ENCODE measurements around the gene UBE2G2.

The UBE2G2 gene

DNA sequence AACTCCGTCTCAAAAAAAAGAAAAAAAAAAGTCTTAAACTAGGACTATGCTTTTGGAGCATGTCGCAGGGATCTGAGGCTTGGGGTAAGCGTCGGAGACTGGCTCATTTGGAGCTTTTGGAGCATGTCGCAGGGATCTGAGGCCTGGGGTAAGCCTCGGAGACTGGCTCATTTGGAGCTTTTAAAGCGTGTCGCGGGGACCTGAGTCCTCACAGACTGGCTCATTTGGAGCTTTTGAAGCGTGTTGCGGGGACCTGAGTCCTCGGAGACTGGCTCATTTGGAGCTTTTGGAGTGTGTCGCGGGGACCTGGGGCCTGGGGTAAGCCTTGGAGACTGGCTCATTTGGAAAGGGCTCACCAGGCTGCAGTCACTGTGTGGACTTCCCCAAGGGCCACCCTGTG lies 76.7 kb downstream of the UBE2G2 start:
- DNase-seq (ENCODE audit: low read depth), result no peak

DNA sequence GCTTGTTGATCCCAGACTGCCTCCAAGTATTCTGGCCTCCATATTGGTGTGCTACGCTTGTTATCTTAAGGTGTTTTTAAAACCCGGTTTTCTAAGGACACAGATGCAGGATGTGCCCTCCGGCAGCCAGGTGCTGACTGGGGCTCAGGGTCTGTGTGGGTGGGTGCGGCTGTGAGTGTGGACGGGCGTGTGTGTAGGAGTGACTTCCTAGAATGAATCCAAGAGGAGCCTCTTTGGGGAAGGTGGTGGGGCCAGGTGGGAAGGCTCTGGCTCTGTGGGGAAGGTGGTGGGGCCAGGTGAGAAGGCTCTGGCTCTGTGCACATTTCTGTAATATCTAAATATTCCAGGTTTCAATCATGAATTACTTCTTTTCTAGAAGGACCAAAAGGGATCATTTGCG lies 77.4 kb downstream of the UBE2G2 start:
- no peak for DNase-seq (ENCODE audit: low read depth)

DNA sequence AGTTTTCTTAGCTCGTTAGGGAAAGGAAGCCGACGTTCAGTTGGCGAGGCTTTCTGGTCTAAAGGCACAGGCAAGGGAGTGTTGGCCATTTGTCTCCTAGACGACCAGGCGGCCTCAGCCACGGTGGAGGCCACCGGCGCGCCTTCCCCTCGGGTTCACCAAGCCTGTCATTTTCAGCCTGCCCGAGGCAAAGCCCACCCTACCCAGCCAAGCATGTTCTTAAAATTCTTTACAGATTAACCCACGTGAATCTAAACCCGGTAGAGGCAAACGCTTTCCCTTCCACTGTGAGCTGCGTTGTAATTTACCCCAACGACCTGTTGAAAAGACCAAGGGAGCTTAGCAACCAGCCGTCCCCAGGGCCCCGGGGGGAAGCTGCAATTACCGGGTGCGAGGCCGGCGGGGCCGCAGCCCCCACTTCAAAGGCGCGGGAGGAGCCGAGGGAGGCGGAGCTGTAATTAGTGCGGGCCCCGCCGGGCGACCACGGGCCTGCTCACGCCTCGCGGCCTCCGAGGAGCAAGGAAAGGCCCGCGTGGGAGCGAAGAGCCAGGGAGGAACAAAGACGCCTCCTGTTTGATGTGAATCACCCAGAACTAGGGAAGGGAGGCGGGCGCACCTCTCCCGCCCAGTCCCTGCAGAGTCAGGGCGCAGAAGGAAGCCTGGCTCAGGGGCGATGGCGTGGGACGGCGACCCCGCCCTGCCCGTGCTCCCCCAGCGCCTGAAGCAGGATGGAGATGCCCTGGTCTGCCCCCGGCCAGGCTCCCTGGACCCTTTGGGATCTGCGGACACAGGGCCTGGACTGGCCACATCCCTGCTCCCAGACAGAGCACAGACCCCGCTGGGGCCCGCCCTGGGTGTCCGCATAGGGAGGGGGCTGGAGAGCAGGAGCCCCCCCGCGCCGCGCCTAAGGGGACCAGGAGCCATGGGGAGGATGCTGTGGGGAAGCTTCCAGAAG lies 78.2 kb downstream of the UBE2G2 start:
- no peak for DNase-seq (ENCODE audit: low read depth)

DNA sequence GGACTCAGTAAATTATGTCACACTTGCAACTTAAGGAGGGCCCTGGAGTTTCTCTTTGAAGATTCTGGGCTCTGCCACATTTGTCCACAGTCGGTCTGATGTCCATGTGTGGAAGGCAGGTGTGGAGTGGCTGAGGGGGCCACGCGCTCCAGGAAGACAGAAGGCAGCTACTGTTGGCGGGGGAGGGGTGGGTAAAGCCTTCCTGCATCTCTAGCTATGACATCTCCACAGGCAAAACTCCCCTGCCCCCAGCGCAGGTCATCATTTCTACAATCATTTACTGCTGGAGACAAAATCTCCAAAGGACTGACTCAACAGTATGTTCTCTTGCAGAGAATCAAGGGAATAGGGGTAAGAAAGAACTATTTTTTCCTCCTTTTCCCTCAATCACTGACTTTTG lies 78.9 kb downstream of the UBE2G2 start:
- no peak for DNase-seq (ENCODE audit: low read depth)

DNA sequence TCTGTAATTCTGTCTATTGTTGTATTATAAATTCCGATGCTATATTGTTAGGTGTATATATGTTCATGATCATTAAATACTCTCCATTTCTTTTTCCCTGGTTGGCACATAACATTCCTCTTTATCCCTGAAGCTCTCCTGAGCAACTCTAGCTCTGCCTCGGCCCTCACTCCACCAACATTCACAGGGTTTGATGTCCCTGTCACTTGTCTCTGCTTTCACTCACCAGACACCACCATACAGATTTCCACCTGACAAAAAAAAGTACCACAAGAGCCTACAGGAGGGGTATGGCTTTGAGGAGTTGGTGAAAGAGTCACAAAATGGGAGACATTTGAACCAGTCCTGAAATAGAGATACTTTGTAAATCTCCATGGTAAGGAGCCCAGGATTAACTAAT lies 81.5 kb downstream of the UBE2G2 start:
- no peak for DNase-seq (ENCODE audit: low read depth)

Measured in activated T-cell treated with anti-CD3 and anti-CD28 coated beads for 1 hour (primary cell).